BE2C (cell line): Measurements from ENCODE around the gene GDF7.

Experiments
- DNase-seq: peaks from one replicate; pipeline ENCODE4 v3.0.0-alpha.2; 2020
- H3K27me3 ChIP-seq: fragments of 250-450 bp; sonication (Bioruptor Pico); 2 replicates; pipeline ENCODE4 v1.5.1; 2020; ENCODE audit warnings: mild to moderate bottlenecking
- H3K36me3 ChIP-seq: fragments of 250-450 bp; sonication (Bioruptor Pico); 2 replicates; pipeline ENCODE4 v1.5.1; 2020; ENCODE audit warnings: mild to moderate bottlenecking
- H3K4me1 ChIP-seq: fragments of 250-450 bp; sonication (Bioruptor Pico); 2 replicates; pipeline ENCODE4 v1.5.1; 2020
- H3K4me3 ChIP-seq: 2 replicates; pipeline ENCODE4 v1.5.1; 2011; ENCODE audit warnings: low read depth, low read length
- H3K9me3 ChIP-seq: fragments of 250-450 bp; sonication (Bioruptor Pico); 2 replicates; pipeline ENCODE4 v1.5.1; 2020
- CTCF ChIP-seq: IDR thresholded peaks from 2 replicates; pipeline ENCODE4 v1.5.1; 2012; ENCODE audit warnings: mild to moderate bottlenecking, low read depth, low read length

GDF7 gene

GRCh38 chr2:20640411-20641122, 26.4 kb upstream of the GDF7 start:
- no peaks in the 10 kb centered on the region for H3K27me3 ChIP-seq
- H3K9me3 ChIP-seq, result no peaks in the 10 kb centered on the region
- no peak for DNase-seq
- no peak overlapping the region for H3K4me3 ChIP-seq
- H3K4me1 ChIP-seq, result peaks cover 13% of the 10 kb centered on the region
- no peaks in the 10 kb centered on the region for H3K36me3 ChIP-seq
- no peak for TF ChIP-seq CTCF

- TF ChIP-seq CTCF, result no peak
- H3K36me3 ChIP-seq, result no peaks in the 10 kb centered on the region
- DNase-seq, result no peak
- no peaks in the 10 kb centered on the region for H3K27me3 ChIP-seq
- no peaks in the 10 kb centered on the region for H3K9me3 ChIP-seq
- peaks cover 13% of the 10 kb centered on the region for H3K4me1 ChIP-seq
- H3K4me3 ChIP-seq, result no peak overlapping the region
Observed at GRCh38 chr2:20641123-20641985, 25.6 kb upstream of the GDF7 start.

- TF ChIP-seq CTCF, result peak; percentile 95
- no peaks in the 10 kb centered on the region for H3K36me3 ChIP-seq
- H3K4me1 ChIP-seq, result peaks cover 15% of the 10 kb centered on the region
Observed at GRCh38 chr2:20642055-20642971, 24.6 kb upstream of the GDF7 start.

GRCh38 chr2:20643060-20643459, 23.9 kb upstream of the GDF7 start:
- DNase-seq, result no peak
- H3K4me1 ChIP-seq, result peaks cover 23% of the 10 kb centered on the region
- no peaks in the 10 kb centered on the region for H3K9me3 ChIP-seq

More at GRCh38 chr2:20642055-20642971, 24.6 kb upstream of the GDF7 start:
- Histone ChIP-seq H3K4me3 (no peak overlapping the region), H3K9me3 (no peaks in the 10 kb centered on the region), H3K27me3 (no peaks in the 10 kb centered on the region)
- DNase-seq, result peak; percentile 90

GRCh38 chr2:20643826-20644225, 23.1 kb upstream of the GDF7 start:
- no peak for DNase-seq
- Histone ChIP-seq H3K36me3 (no peaks in the 10 kb centered on the region), H3K4me3 (no peak overlapping the region), H3K9me3 (no peaks in the 10 kb centered on the region), H3K4me1 (peaks cover 26% of the 10 kb centered on the region), H3K27me3 (no peaks in the 10 kb centered on the region)
- TF ChIP-seq CTCF, result no peak

More at GRCh38 chr2:20643060-20643459, 23.9 kb upstream of the GDF7 start:
- Histone ChIP-seq H3K4me3 (no peak overlapping the region), H3K27me3 (no peaks in the 10 kb centered on the region), H3K36me3 (no peaks in the 10 kb centered on the region)
- no peak for TF ChIP-seq CTCF
